NCI-H82 treated with DMSO at 0.1 percent for 48 hours (cell line): ENCODE results near the gene KRT28.
"Not testable (repeated sequence)": the region's sequence is repeated elsewhere in the genome, so short reads cannot be mapped to it uniquely, and the experiment has no call there.

Source experiments
- DNase-seq: peaks from one replicate; lab custom pipeline; 2025; ENCODE audit not compliant: unreplicated experiment; lab: John Stamatoyannopoulos, UW

Gene KRT28

DNA sequence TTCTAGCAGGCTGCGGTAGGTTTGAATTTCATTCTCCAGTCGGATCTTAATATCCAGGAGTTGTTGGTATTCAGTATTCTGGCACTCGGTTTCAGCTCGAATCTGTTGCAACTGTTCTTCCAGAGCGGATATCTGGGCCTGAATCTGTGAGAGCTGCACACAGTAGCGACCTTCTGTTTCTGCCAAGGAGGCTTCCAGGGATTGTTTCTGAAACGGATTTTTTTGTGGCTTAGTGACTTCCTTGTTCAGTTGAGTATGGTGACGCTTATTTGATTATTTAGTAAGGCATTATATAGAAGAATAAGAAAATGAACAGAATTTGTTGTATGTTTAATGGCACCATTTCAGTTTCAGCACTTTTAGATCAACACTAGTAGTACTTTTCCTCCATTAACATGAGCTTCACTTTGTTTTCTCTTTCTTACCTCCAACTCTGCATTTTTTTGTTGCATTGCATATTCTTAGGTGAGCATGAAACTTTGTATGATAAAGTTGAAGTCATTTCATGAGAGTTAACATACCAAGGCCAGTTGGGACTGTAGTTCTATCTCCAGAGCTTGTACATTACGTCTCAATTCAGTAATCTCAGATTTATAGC, 19.9 kb upstream of the KRT28 start:
- DNase-seq, result no peak

- DNase-seq, result peak; percentile 11
Measured at GRCh38 chr17:40818733-40819527, 19.2 kb upstream of the KRT28 start.

DNA sequence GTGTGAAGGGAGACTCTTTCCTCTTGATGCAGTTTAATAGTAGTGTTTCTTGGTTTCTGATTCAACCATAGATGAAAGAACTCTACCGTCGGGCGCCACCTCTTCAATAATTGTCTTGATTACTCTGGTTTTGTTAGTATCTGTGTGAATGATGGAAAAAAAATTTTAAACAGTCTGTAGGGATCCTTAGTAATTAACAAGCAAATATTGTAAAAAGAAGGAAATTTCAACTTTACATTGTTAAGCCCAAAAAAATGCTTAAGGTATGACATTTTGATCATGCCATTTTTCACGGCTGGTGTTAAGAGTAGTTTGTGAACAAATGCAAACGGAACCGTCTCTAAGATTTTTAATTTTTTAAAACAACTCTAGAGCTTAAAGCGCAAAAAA, 18.6 kb upstream of the KRT28 start:
- no peak for DNase-seq

GRCh38 chr17:40817103-40817682, 17.4 kb upstream of the KRT28 start:
- DNase-seq, result no peak

- DNase-seq, result no peak
Measured at GRCh38 chr17:40816569-40816968, 16.8 kb upstream of the KRT28 start.

- DNase-seq, result no peak
Measured at GRCh38 chr17:40815381-40815780, 15.6 kb upstream of the KRT28 start.

DNA sequence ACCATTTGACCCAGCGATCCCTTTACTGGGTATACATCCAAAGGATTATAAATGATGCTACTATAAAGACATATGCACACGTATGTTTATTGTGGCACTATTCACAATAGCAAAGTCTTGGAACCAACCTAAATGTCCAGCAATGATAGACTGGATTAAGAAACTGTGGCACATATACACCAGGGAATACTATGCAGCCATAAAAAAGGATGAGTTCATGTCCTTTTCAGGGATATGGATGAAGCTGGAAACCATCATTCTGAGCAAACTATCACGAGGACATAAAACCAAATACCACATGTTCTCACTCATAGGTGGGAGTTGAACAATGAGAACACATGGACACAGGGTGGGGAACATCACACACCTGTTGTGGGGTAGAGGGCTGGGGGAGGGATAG, 14.9 kb upstream of the KRT28 start:
- DNase-seq, result not testable (repeated sequence)

GRCh38 chr17:40813804-40814203, 14.0 kb upstream of the KRT28 start:
- no peak for DNase-seq

GRCh38 chr17:40812639-40813038, 12.9 kb upstream of the KRT28 start:
- no peak for DNase-seq

- DNase-seq, result no peak
Measured at GRCh38 chr17:40810494-40810893, 10.7 kb upstream of the KRT28 start.

DNA sequence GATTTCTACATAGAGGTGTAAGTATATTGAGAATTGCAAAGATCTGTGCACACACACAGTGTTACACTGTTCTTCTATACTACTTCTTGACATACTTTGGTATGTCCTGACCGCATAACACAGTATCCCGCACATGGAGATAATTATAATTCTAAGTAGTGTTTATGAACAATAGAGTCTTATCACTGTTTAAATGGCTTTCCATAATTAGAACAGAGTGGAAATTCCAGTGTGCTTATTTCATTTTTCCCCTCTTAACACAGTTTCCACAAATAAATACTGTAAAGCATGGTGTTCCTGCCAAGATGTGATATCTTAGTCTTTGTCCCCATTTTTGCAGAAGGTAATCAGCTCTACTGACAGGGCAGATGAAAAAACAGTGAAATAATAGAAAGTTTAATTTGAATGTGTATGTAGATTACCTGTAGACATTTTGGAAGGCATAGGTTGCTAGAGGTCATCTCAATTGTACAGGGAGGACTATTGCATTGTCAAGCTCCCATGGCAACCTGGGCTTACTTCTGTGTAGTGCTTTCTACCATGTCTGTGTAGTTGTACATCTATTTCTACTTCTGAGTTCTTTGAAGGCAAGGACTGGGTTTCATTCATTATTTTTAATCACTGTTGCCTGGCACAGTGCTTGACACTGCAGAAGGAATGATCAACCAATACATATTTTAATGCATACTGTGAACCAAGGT, 10.1 kb upstream of the KRT28 start:
- no peak for DNase-seq

- no peak for DNase-seq
Measured at GRCh38 chr17:40806131-40806530, 6.4 kb upstream of the KRT28 start.

DNA sequence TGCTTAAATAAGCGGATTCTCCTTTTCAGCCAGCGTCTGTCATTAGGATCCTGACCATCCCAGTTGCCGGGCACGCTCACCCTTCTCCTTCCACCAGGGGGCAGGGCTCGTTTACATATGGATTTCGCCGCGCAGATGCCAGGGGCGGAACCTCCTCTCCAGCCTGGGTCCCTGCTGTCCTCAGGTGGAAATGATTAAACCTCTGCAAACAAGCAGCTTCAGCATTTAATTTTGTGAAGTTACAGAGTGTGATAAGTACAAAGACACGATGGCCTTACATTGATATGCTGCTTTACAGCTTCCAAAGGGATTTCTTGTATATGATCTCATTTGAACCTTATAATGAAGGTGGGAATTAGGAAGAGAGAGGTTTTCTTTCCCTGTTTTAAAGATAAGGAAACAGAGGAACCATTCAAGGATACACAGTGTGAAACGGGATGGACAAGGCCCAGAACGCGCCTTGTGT, 3.9 kb upstream of the KRT28 start:
- peak; percentile 21 for DNase-seq

DNA sequence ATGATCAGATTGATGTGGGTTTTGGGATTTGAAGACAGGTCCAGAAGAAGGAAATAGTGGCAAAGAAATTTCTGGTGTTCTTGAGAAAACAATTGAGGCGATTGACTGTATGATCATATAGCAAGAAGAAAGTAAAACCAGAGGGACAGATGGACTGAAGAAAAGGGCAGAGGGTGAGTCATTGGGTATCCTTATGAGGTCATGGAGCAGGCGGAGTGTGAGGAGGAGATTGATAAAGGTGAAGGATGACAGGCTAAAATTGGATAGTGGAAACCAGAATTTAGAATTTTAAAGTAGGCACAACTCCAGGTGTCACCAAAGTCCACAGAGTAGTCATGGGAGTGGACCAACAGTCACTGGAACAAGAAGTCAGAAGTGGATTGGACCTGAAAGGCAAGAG, 1.4 kb upstream of the KRT28 start:
- DNase-seq, result no peak

- DNase-seq, result no peak
Measured at GRCh38 chr17:40800381-40800780, 622 bp upstream of the KRT28 start.

DNA sequence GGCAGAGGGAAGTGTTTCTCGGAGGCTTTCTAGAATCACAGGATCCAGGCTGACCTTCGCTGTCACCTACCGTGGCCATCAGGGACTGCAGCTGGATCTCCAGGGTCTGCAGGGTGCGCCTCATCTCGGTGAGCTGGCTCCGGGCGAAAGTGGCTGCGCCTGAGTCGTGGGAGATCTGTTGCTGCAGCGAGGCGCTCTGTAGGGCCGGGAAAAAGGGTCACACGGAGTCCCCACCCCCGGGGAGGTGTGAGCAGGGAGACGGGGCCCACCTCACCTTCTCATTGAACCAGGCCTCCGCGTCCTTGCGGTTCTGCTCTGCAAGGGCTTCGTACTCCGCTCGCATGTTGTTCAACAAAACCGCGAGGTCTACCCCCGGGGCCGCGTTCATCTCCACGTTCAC, 2.9 kb downstream of the KRT28 start:
- DNase-seq, result no peak

DNA sequence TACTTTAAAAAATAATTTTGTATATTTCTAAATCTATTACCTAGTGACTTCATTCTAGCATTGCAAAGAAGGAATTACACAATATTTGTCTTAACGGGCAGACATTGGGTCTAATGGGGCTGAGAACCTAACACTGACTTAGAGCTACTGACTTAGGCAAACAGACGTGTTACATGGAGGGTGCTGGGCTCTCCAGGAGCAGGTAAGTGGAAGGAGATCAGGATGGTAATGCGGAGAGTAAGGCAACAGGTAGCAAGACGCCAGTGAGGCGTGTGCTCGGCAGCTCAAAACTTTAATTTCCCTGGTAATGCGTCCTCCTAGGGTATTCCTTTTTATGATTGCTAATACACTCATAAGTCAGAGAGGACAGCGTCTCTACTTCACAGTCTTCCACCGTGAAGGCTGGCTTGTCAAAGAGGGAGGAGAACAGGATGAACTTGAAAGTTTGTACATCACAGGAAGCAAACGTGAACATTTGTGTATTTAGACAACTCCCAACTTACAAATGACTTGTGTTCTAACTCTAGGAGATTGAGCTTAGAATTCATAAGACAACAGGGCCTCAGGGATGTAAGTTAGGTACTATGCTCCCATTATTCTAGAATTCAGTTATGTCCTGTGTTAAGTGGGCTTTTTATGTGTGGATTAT, 4.6 kb downstream of the KRT28 start:
- DNase-seq, result no peak

DNA sequence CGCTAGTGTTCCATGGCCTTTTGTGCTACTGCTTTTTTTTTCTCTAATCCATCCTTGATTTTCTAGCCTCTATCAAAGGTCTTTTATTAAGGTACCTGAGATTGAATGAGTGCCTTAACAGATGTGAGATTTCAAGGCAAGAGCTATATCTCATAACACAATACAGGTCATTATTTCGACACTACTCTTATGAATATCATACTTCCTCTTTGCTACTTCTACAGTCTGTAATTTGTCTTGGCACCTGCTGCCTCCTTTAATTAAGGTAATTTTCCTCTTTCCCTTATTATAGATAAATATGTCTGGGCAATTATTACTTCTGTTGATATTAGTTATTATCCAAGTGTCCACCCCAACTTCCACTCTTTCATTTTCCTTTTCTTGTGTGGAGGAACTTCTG, 5.3 kb downstream of the KRT28 start:
- DNase-seq, result no peak

- DNase-seq, result no peak
Measured at GRCh38 chr17:40793832-40794231, 5.9 kb downstream of the KRT28 start.

DNA sequence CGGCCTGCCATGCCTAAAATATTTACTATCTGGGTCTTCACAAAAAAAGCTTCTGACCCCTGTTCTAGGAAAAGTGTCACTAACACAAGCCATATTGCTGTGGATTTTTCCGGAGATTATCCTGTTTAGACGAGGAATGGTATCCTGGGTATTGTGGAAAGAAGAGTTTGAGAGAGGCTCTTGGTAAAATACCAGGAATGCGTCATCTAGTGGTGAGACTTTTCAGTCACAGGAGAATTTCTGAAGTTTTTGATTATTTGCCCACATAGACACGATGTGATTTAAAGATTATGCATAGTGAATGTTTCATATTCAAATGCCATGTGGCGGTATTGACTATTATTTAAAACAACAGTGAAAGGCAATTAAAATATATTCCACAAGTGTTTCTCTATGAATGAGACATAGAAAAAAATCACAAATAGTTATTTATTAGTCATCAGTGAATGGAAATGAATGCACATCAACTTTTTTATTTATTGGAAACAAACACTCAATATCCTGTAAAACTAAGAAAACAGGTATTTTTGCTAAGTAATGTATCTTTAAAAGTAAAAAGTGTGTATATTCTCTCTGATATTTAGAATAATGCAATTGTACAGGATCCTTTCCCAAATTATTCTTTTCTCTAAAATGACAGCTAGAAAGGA, 7.8 kb downstream of the KRT28 start:
- DNase-seq, result no peak

GRCh38 chr17:40791111-40791510, 8.6 kb downstream of the KRT28 start:
- DNase-seq, result no peak
